T-cell (primary cell): ENCODE data around the gene RAB6B. TPM values are rescaled to one million over a fixed set of nuclear protein-coding genes. Genes with fewer than 3 reads are reported as not detected.

ENCODE experiments used
- ATAC-seq, 4 experiments: fragments of 200-7000 bp in 3 of 4; fragments of 150-1000 bp in 1 of 4; cut with Tn5 transposase; replicated peaks in 1 of 4; 1 replicate in 3 of 4; 2 replicates in 1 of 4; pipeline ENCODE4 v1.10.0; 2021; ENCODE audit warnings: moderate library complexity in 3 of 4, mild to moderate bottlenecking in 2 of 4, moderate number of reproducible peaks in 1 of 4
- CTCF ChIA-PET, 2 donors: fragments of 300-600 bp; sonication (Branson Sonifier 250); formaldehyde crosslinking; loops; one replicate each; lab custom pipeline; 2022; ENCODE audit warnings: antibody characterized with exemption in 2 of 2; lab: Charles Lee
- POLR2A ChIA-PET, 2 donors: fragments of 300-600 bp; sonication (Branson Sonifier 250); formaldehyde crosslinking; loops; one replicate each; lab custom pipeline; 2022; ENCODE audit warnings: antibody characterized with exemption in 2 of 2; lab: Charles Lee
- DNase-seq, 35 experiments: peaks; one replicate each; pipeline versions ENCODE4 v3.0.0 to v3.0.0-alpha.2; 2013 to 2023
- H3K27ac ChIP-seq: one replicate; pipeline ENCODE4 v1.5.1; 2013; ENCODE audit warnings: low read length
- H3K27me3 ChIP-seq, 2 experiments: replicated peaks in 1 of 2; 1 replicate in 1 of 2; 2 replicates in 1 of 2; pipeline versions ENCODE4 v1.6.1 to v1.7.0; 2013; ENCODE audit warnings: low read length in 1 of 2, mixed read lengths in 1 of 2; ENCODE audit not compliant: control insufficient read depth in 2 of 2, insufficient read depth in 2 of 2; ENCODE audit errors: extremely low read depth in 1 of 2
- H3K36me3 ChIP-seq, 2 donors: 1 replicate in 1 of 2; 2 replicates in 1 of 2; pipeline versions ENCODE4 v1.6.1 to v1.7.0; 2013; ENCODE audit warnings: low read length in 1 of 2; ENCODE audit not compliant: control insufficient read depth in 2 of 2, insufficient read depth in 1 of 2; ENCODE audit errors: extremely low read depth in 1 of 2
- H3K4me1 ChIP-seq, 2 experiments: 1 replicate in 1 of 2; 2 replicates in 1 of 2; pipeline versions ENCODE4 v1.6.1 to v1.7.0; 2013; ENCODE audit warnings: low read length in 2 of 2, mixed read lengths in 1 of 2; ENCODE audit not compliant: insufficient read depth in 2 of 2, control insufficient read depth in 1 of 2; ENCODE audit errors: extremely low read depth in 1 of 2
- H3K4me3 ChIP-seq, 2 donors: 1 replicate in 1 of 2; 2 replicates in 1 of 2; pipeline versions ENCODE4 v1.5.1 to v1.7.0; 2013; ENCODE audit warnings: mild to moderate bottlenecking in 2 of 2, low read length in 1 of 2, moderate library complexity in 1 of 2; ENCODE audit not compliant: control insufficient read depth in 1 of 2; ENCODE audit errors: extremely low read depth in 1 of 2
- H3K9me3 ChIP-seq: 2 replicates; pipeline ENCODE4 v1.7.0; 2013
- H3K27ac Mint-ChIP-seq, 2 donors: one replicate each; pipeline ENCODE4 v1.8.0; 2020 to 2021; ENCODE audit warnings: mild to moderate bottlenecking in 2 of 2, mixed read lengths in 2 of 2
- H3K27me3 Mint-ChIP-seq, 2 donors: one replicate each; pipeline ENCODE4 v1.8.0; 2021 to 2022; ENCODE audit warnings: mixed read lengths in 2 of 2
- H3K36me3 Mint-ChIP-seq: one replicate; pipeline ENCODE4 v1.8.0; 2021; ENCODE audit warnings: mixed read lengths
- H3K4me1 Mint-ChIP-seq, 3 donors: one replicate each; pipeline ENCODE4 v1.8.0; 2020 to 2022; ENCODE audit warnings: mixed read lengths in 3 of 3, mild to moderate bottlenecking in 1 of 3
- H3K4me3 Mint-ChIP-seq, 3 donors: one replicate each; pipeline ENCODE4 v1.8.0; 2020 to 2022; ENCODE audit warnings: mild to moderate bottlenecking in 3 of 3, mixed read lengths in 3 of 3, moderate library complexity in 3 of 3
- H3K9me3 Mint-ChIP-seq, 3 donors: one replicate each; pipeline ENCODE4 v1.8.0; 2020 to 2022; ENCODE audit warnings: mixed read lengths in 3 of 3
- WGBS: methylation state at CpG from one replicate; pipeline ENCODE4 v1.1.5; 2013; ENCODE audit warnings: missing lambda C conversion rate; ENCODE audit not compliant: insufficient coverage; 5-methylcytosine and 5-hydroxymethylcytosine counted together
- total RNA-seq, 35 experiments: library from RNA in 6 of 35; stranded (reverse) in 6 of 35; fragments of 120-200 nt in 1 of 35; gene quantifications; one replicate each; pipeline versions ENCODE4 v1.2.1 to v1.2.4 and lab custom pipeline; 2013 to 2026

RAB6B gene
- total RNA-seq, 5 donors from 2014 or later (not counting 1 experiment from before 2014, with no cell fraction given), result 0.23 to 2.4 (median 0.76) TPM

GRCh38 chr3:133857767-133858166 is 37.9 kb downstream of the RAB6B start:
- WGBS, result 39% methylated on average over 5 of the region's 8 CpGs
- peaks cover 0 to 3% of the 10 kb centered on the region in 2 experiments for H3K4me1 ChIP-seq
- H3K27ac ChIP-seq, result no peak overlapping the region
- H3K9me3 Mint-ChIP-seq, result no peaks in the 10 kb centered on the region
- H3K4me3 ChIP-seq, result no peak overlapping the region
- H3K27me3 ChIP-seq, result peaks cover 0 to 2% of the 10 kb centered on the region in 2 experiments
- H3K4me1 Mint-ChIP-seq, result peaks cover 0 to 7% (median 3%) of the 10 kb centered on the region in 3 donors
- ChIA-PET POLR2A (no interaction called here), CTCF (no interaction called here)
- no peaks in the 10 kb centered on the region for H3K36me3 Mint-ChIP-seq
- DNase-seq (no peak), ATAC-seq (no peak)
- no peak overlapping the region for H3K27ac Mint-ChIP-seq
- no peaks in the 10 kb centered on the region for H3K36me3 ChIP-seq
- no peak overlapping the region for H3K4me3 Mint-ChIP-seq
- H3K27me3 Mint-ChIP-seq, result no peaks in the 10 kb centered on the region
- H3K9me3 ChIP-seq, result no peaks in the 10 kb centered on the region

GRCh38 chr3:133856316-133856715 is 39.4 kb downstream of the RAB6B start:
- Histone ChIP-seq H3K4me1 (peaks cover 0 to 3% of the 10 kb centered on the region in 2 experiments), H3K27me3 (peaks cover 0 to 2% of the 10 kb centered on the region in 2 experiments), H3K36me3 (no peaks in the 10 kb centered on the region), H3K9me3 (no peaks in the 10 kb centered on the region), H3K27ac (no peak overlapping the region), H3K4me3 (no peak overlapping the region)
- H3K27me3 Mint-ChIP-seq, result no peaks in the 10 kb centered on the region
- H3K4me1 Mint-ChIP-seq, result peaks cover 0 to 7% (median 3%) of the 10 kb centered on the region in 3 donors
- 67% methylated on average over 2 of the region's 2 CpGs for WGBS
- CTCF ChIA-PET, result no interaction called here
- POLR2A ChIA-PET, result no interaction called here
- H3K9me3 Mint-ChIP-seq, result no peaks in the 10 kb centered on the region
- no peaks in the 10 kb centered on the region for H3K36me3 Mint-ChIP-seq
- DNase-seq (no peak), ATAC-seq (no peak)
- H3K4me3 Mint-ChIP-seq, result no peak overlapping the region
- H3K27ac Mint-ChIP-seq, result no peak overlapping the region

GRCh38 chr3:133855772-133856171 is 39.9 kb downstream of the RAB6B start:
- peaks cover 0 to 3% of the 10 kb centered on the region in 2 experiments for H3K4me1 ChIP-seq
- DNase-seq, result no peak
- H3K4me3 Mint-ChIP-seq, result no peak overlapping the region
- POLR2A ChIA-PET, result no interaction called here
- H3K9me3 ChIP-seq, result no peaks in the 10 kb centered on the region
- no peak overlapping the region for H3K27ac Mint-ChIP-seq
- no peaks in the 10 kb centered on the region for H3K36me3 ChIP-seq
- WGBS, result 40% methylated on average over 1 of the region's 6 CpGs
- peaks cover 0 to 2% of the 10 kb centered on the region in 2 experiments for H3K27me3 ChIP-seq
- H3K36me3 Mint-ChIP-seq, result no peaks in the 10 kb centered on the region
- no peak for ATAC-seq
- CTCF ChIA-PET, result no interaction called here
- no peak overlapping the region for H3K27ac ChIP-seq
- H3K27me3 Mint-ChIP-seq, result no peaks in the 10 kb centered on the region
- no peaks in the 10 kb centered on the region for H3K9me3 Mint-ChIP-seq
- H3K4me1 Mint-ChIP-seq, result peaks cover 0 to 7% (median 3%) of the 10 kb centered on the region in 3 donors
- H3K4me3 ChIP-seq, result no peak overlapping the region

- H3K9me3 Mint-ChIP-seq, result peaks cover 0 to 5% (median 0%) of the 10 kb centered on the region in 3 donors
- ChIA-PET POLR2A (interaction anchor here in 1 of 2 donors (0.6 kb wide), 1 partner anchor 9 kb away, joined by 3 read pairs; no protein-coding TSS in a partner anchor), CTCF (no interaction called here)
Measured at GRCh38 chr3:133855002-133855370, 40.7 kb downstream of the RAB6B start.

GRCh38 chr3:133854264-133855001 is 41.2 kb downstream of the RAB6B start:
- H3K4me1 ChIP-seq, result peaks cover 0 to 3% of the 10 kb centered on the region in 2 experiments
- Mint-ChIP-seq H3K36me3 (no peaks in the 10 kb centered on the region), H3K4me1 (peaks cover 0 to 7% (median 3%) of the 10 kb centered on the region in 3 donors), H3K27ac (no peak overlapping the region), H3K27me3 (no peaks in the 10 kb centered on the region), H3K9me3 (peaks cover 0 to 5% (median 0%) of the 10 kb centered on the region in 3 donors), H3K4me3 (no peak overlapping the region)
- H3K9me3 ChIP-seq, result no peaks in the 10 kb centered on the region
- CTCF ChIA-PET, result no interaction called here
- no peaks in the 10 kb centered on the region for H3K36me3 ChIP-seq
- no peak overlapping the region for H3K27ac ChIP-seq
- peaks cover 0 to 2% of the 10 kb centered on the region in 2 experiments for H3K27me3 ChIP-seq
- no peak for DNase-seq
- POLR2A ChIA-PET, result interaction anchor here in 1 of 2 donors (0.6 kb wide), 1 partner anchor 10 kb away, joined by 3 read pairs; no protein-coding TSS in a partner anchor
- ATAC-seq, result no peak
- H3K4me3 ChIP-seq, result no peak overlapping the region
- WGBS, result 93% methylated on average over 3 of the region's 5 CpGs

More at GRCh38 chr3:133855002-133855370, 40.7 kb downstream of the RAB6B start:
- peaks cover 0 to 7% (median 3%) of the 10 kb centered on the region in 3 donors for H3K4me1 Mint-ChIP-seq
- Histone ChIP-seq H3K27ac (no peak overlapping the region), H3K4me1 (peaks cover 0 to 3% of the 10 kb centered on the region in 2 experiments), H3K27me3 (peaks cover 0 to 2% of the 10 kb centered on the region in 2 experiments), H3K9me3 (no peaks in the 10 kb centered on the region), H3K4me3 (no peak overlapping the region), H3K36me3 (no peaks in the 10 kb centered on the region)
- DNase-seq (no peak), ATAC-seq (no peak)
- H3K27ac Mint-ChIP-seq, result no peak overlapping the region
- H3K4me3 Mint-ChIP-seq, result no peak overlapping the region
- H3K27me3 Mint-ChIP-seq, result no peaks in the 10 kb centered on the region
- H3K36me3 Mint-ChIP-seq, result no peaks in the 10 kb centered on the region
- no CpG with 5 or more reads among the region's 4 CpGs for WGBS

- POLR2A ChIA-PET, result no interaction called here
Measured at GRCh38 chr3:133853925-133854227, 41.8 kb downstream of the RAB6B start.

More at GRCh38 chr3:133853925-133854227, 41.8 kb downstream of the RAB6B start:
- Mint-ChIP-seq H3K4me1 (peaks cover 0 to 7% (median 3%) of the 10 kb centered on the region in 3 donors), H3K4me3 (no peak overlapping the region), H3K27ac (no peak overlapping the region), H3K36me3 (no peaks in the 10 kb centered on the region), H3K9me3 (peaks cover 0 to 5% (median 0%) of the 10 kb centered on the region in 3 donors), H3K27me3 (peaks cover 0 to 3% of the 10 kb centered on the region in 2 donors)
- Histone ChIP-seq H3K4me3 (no peak overlapping the region), H3K9me3 (no peaks in the 10 kb centered on the region), H3K27me3 (no peaks in the 10 kb centered on the region), H3K4me1 (peaks cover 0 to 3% of the 10 kb centered on the region in 2 experiments), H3K27ac (no peak overlapping the region), H3K36me3 (no peaks in the 10 kb centered on the region)
- ATAC-seq (no peak), DNase-seq (no peak)
- CTCF ChIA-PET, result no interaction called here
- 59% methylated on average over 2 of the region's 2 CpGs for WGBS
